NT2/D1 (cell line): ENCODE results near the gene PRSS38.

Experiments
- SUZ12 ChIP-seq: IDR thresholded peaks from 2 replicates; pipeline ENCODE4 v1.6.1; 2011; ENCODE audit not compliant: insufficient read length, insufficient read depth; ENCODE audit errors: extremely low read depth
- YY1 ChIP-seq: IDR thresholded peaks from 2 replicates; pipeline ENCODE4 v1.6.1; 2011; ENCODE audit not compliant: insufficient read length, insufficient read depth
- ZNF274 ChIP-seq: IDR thresholded peaks from 2 replicates; pipeline ENCODE4 v1.6.1; 2011; ENCODE audit warnings: mild to moderate bottlenecking, low read depth, low read length

DNA sequence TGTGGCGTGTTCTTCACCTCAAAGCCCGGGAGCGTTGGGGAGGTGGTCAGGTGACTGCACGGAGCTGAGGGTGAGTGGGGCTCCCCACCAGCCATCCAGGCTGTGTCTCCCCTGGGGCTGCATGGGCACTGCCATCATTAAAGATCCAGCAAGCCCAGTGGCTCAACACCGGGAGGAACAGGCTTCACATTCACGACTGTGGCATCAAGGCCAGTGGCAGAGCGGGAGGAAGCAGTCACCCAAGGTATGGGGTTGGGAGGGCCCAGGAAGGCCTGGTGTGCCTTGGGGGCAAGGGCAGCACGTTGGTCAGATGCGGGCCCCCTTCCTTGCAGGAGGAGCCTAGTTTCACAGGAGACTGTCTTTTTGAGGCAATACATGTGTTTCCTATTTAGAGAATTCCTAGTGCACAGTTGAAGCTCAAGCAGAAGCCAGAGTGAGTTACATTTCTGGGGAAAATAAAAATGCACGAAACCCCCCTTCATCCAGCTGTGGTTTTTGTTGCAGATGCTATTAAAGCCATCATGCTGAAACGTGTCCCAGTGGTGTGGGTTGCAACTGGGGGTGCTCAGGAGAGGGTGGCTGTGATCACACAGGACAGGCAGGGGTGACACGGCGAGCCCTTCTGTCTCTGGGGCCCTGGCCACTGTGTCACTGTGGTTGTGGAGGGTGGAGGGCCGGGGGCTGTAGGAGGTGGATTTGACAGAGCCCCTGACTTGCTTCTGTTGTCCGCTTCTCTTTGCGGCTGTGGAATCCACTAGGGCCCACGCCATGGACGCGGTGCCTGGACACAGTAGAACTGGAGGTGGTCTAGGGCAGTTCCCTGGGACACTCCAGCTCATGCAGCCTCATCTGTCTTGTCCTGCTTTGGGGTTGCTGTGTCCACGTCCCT is 46.2 kb upstream of the PRSS38 start:
- no peak for TF ChIP-seq YY1
- no peak for TF ChIP-seq ZNF274
- no peak for TF ChIP-seq SUZ12
